HepG2 (cell line): ENCODE measurements around the gene SKI. TPM values are rescaled to one million over a fixed set of nuclear protein-coding genes. Genes with fewer than 3 reads are reported as not detected.

Experiments used
- ATAC-seq: fragments of 200-7000 bp; cut with Tn5 transposase; 3 replicates; pipeline ENCODE4 v1.9.1; 2020; ENCODE audit warnings: mild to moderate bottlenecking, moderate library complexity
- BruUV-seq: library from RNA; stranded (reverse); fragments of 400-500 nt; replicated peaks from 2 replicates; lab custom pipeline; 2021; lab: Mats Ljungman, UMichigan
- CTCF ChIA-PET: fragments of 300-600 bp; formaldehyde crosslinking; extraction: SDS; loops from one replicate; lab custom pipeline; 2021; ENCODE audit warnings: low total read pairs, inconsistent platforms, low intra/inter-chr PET ratio; lab: Yijun Ruan, JAX
- POLR2A ChIA-PET: fragments of 350-600 bp; sonication (Branson Sonifier 250); formaldehyde crosslinking; loops from one replicate; lab custom pipeline; 2020; ENCODE audit warnings: antibody characterized with exemption, inconsistent platforms; lab: Yijun Ruan, JAX
- DNase-seq: peaks from one replicate; pipeline ENCODE4 v3.0.0-alpha.2; 2015; ENCODE audit warnings: low spot score
- FAIRE-seq: peaks from 3 replicates; lab custom pipeline; 2011; peaks lifted over from hg19 to GRCh38; lab: Jason Lieb, UNC
- H2AFZ ChIP-seq: one replicate; pipeline ENCODE4 v1.6.1; 2011; ENCODE audit warnings: low read length, inconsistent platforms
- H3K27ac ChIP-seq: fragments of 300-600 bp; 3 replicates; pipeline ENCODE4 v1.8.0; 2011; ENCODE audit warnings: mixed run types, mild to moderate bottlenecking, mixed read lengths, low read length, inconsistent platforms; ENCODE audit not compliant: insufficient read depth; ENCODE audit errors: extremely low read length
- H3K27me3 ChIP-seq, 2 experiments: fragments of 200-600 bp in 1 of 2; 2 replicates in 1 of 2; 3 replicates in 1 of 2; pipeline versions ENCODE4 v1.6.0 to v1.8.0; 2011; ENCODE audit warnings: low read length in 2 of 2, mild to moderate bottlenecking in 2 of 2, moderate library complexity in 2 of 2, inconsistent platforms in 1 of 2; ENCODE audit not compliant: insufficient read depth in 2 of 2, control insufficient read depth in 1 of 2
- H3K36me3 ChIP-seq, 2 experiments: fragments of 200-600 bp in 1 of 2; replicated peaks in 1 of 2; 2 replicates in 1 of 2; 3 replicates in 1 of 2; pipeline versions ENCODE4 v1.5.1 to v1.8.0; 2011; ENCODE audit warnings: low read length in 2 of 2, inconsistent platforms in 1 of 2; ENCODE audit not compliant: insufficient read depth in 2 of 2, control insufficient read depth in 1 of 2
- H3K4me1 ChIP-seq: 2 replicates; pipeline ENCODE4 v1.5.1; 2012; ENCODE audit warnings: low read length, inconsistent platforms; ENCODE audit not compliant: insufficient read depth
- H3K4me2 ChIP-seq: 2 replicates; pipeline ENCODE4 v1.6.0; 2011; ENCODE audit warnings: low read depth, low read length, inconsistent platforms
- H3K4me3 ChIP-seq, 3 experiments: fragments of 200-600 bp in 1 of 3; sonication (generic), shearing (Covaris generic) in 1 of 3; replicated peaks in 1 of 3; 2 replicates each; pipeline ENCODE4 v1.5.1; 2011 to 2016; ENCODE audit warnings: low read length in 3 of 3, inconsistent platforms in 2 of 3, low read depth in 2 of 3, mild to moderate bottlenecking in 2 of 3, control low read depth in 1 of 3, mixed read lengths in 1 of 3; ENCODE audit not compliant: insufficient read depth in 1 of 3
- H3K79me2 ChIP-seq: one replicate; pipeline ENCODE4 v1.6.1; 2011; ENCODE audit warnings: low read length, inconsistent platforms; ENCODE audit not compliant: insufficient read depth
- H3K9ac ChIP-seq: 2 replicates; pipeline ENCODE4 v1.6.0; 2011; ENCODE audit warnings: mild to moderate bottlenecking, low read depth, low read length, inconsistent platforms; ENCODE audit not compliant: insufficient read depth
- H3K9me3 ChIP-seq: 2 replicates; pipeline ENCODE4 v1.5.1; 2012; ENCODE audit warnings: mild to moderate bottlenecking, low read length
- H4K20me1 ChIP-seq: 2 replicates; pipeline ENCODE4 v1.6.0; 2011; ENCODE audit warnings: inconsistent platforms, mild to moderate bottlenecking, low read length, moderate library complexity; ENCODE audit not compliant: insufficient read depth
- CCAR2 ChIP-seq: fragments of 200-400 bp; formaldehyde crosslinking; optimal IDR thresholded peaks from 2 replicates; pipeline ENCODE3; 2018; ENCODE audit warnings: low read depth, mild to moderate bottlenecking, low read length, moderate library complexity
- GATAD1 ChIP-seq: IDR thresholded peaks from 2 replicates; pipeline ENCODE4 v1.6.1; 2016; ENCODE audit warnings: missing genetic modification reagents, missing compliant biosample characterization
- ISX ChIP-seq: sonication (generic); formaldehyde crosslinking; conservative IDR thresholded peaks from 2 replicates; pipeline ENCODE4 v1.5.0; 2020; ENCODE audit warnings: missing genetic modification reagents
- LCORL ChIP-seq, 2 experiments: fragments of 450-650 bp in 1 of 2; sonication (generic) in 1 of 2; formaldehyde crosslinking in 1 of 2; IDR thresholded peaks; 2 replicates each; pipeline versions ENCODE4 v1.5.0 to v1.6.1; 2017 to 2020; ENCODE audit warnings: antibody characterized with exemption in 1 of 2, missing genetic modification reagents in 1 of 2
- MIXL1 ChIP-seq: IDR thresholded peaks from 2 replicates; pipeline ENCODE4 v1.6.1; 2016
- NCOA1 ChIP-seq: sonication (generic); formaldehyde crosslinking; IDR thresholded peaks from 2 replicates; pipeline ENCODE4 v1.9.0; 2021; ENCODE audit warnings: missing genetic modification reagents
- PATZ1 ChIP-seq: sonication (generic); formaldehyde crosslinking; IDR thresholded peaks from 2 replicates; pipeline ENCODE4 v1.4.0; 2020; ENCODE audit warnings: missing genetic modification reagents
- PLSCR1 ChIP-seq: sonication (generic); formaldehyde crosslinking; IDR thresholded peaks from 2 replicates; pipeline ENCODE4 v1.5.0; 2020; ENCODE audit warnings: missing genetic modification reagents, mild to moderate bottlenecking, borderline replicate concordance
- RFX5 ChIP-seq: IDR thresholded peaks from 2 replicates; pipeline ENCODE4 v1.6.1; 2011; ENCODE audit warnings: low read depth, low read length, improper control_type of control experiment
- SAP130 ChIP-seq: IDR thresholded peaks from 2 replicates; pipeline ENCODE4 v1.6.1; 2016; ENCODE audit warnings: low read depth
- SP1 ChIP-seq, 2 experiments: fragments of 450-650 bp in 1 of 2; sonication (generic) in 1 of 2; formaldehyde crosslinking in 1 of 2; IDR thresholded peaks; 2 replicates each; pipeline versions ENCODE4 v1.4.0 to v1.6.1; 2016 to 2020; ENCODE audit warnings: missing genetic modification reagents in 1 of 2
- ZFP41 ChIP-seq: sonication (generic); formaldehyde crosslinking; IDR thresholded peaks from 2 replicates; pipeline ENCODE4 v1.4.0; 2020; ENCODE audit warnings: mild to moderate bottlenecking, missing genetic modification reagents, borderline replicate concordance
- ZNF468 ChIP-seq: sonication (generic); formaldehyde crosslinking; IDR thresholded peaks from 2 replicates; pipeline ENCODE4 v1.8.0; 2022; ENCODE audit warnings: mild to moderate bottlenecking, moderate library complexity, missing genetic modification reagents
- ZNF576 ChIP-seq: sonication (generic); formaldehyde crosslinking; IDR thresholded peaks from 2 replicates; pipeline ENCODE4 v1.4.0; 2020; ENCODE audit warnings: mild to moderate bottlenecking, missing genetic modification reagents
- WGBS: methylation state at CpG from one replicate; pipeline ENCODE4 v1.1.6; 2017; ENCODE audit warnings: low lambda C conversion rate; 5-methylcytosine and 5-hydroxymethylcytosine counted together
- in situ Hi-C: cut with HindIII; loops from 2 replicates; pipeline ENCODE4 v1.10.0; 2017; ENCODE audit warnings: low pct_unique_long_range_greater_than_20kb; ENCODE audit not compliant: extremely low pct_ligation_motif_present
- intact Hi-C: fragments of 100-400 bp; cut with micrococcal nuclease; formaldehyde crosslinking; loops from one replicate; pipeline ENCODE4 v1.10.0; 2022; ENCODE audit not compliant: unreplicated experiment
- polyA plus RNA-seq, 8 experiments: library from polyadenylated mRNA; depleted of rRNA in 3 of 8; stranded (reverse) in 7 of 8; unstranded in 1 of 8; fragments of >200 nt; fragmentation: Illumina TruSeq in 4 of 8; extraction: Trizol in 4 of 8; gene quantifications; 2 replicates each; pipeline versions ENCODE4 v1.2.1 to v1.2.3, GENCODE V29; 2011 to 2016; ENCODE audit warnings: low read depth in 4 of 8, missing spikeins in 1 of 8, mixed read lengths in 1 of 8; ENCODE audit not compliant: insufficient read depth in 1 of 8
- total RNA-seq, 5 experiments: library from RNA; depleted of rRNA; stranded (reverse); fragments of >200 nt; fragmentation: Illumina TruSeq; extraction: Trizol; gene quantifications; 2 replicates each; pipeline ENCODE4 v1.2.3, GENCODE V29; 2016; ENCODE audit warnings: low read depth in 1 of 5

The SKI gene
- total and polyA plus RNA-seq, 2 of the 13 experiments (the other 11 are each of a cell fraction or from before 2014, with no cell fraction given), result 4.7 to 6.9 TPM

- intact Hi-C loops, result no loop called here
- in situ Hi-C loops, result no loop called here
Observed at GRCh38 chr1:2353551-2354438, 125.7 kb downstream of the SKI start.

GRCh38 chr1:2354511-2355372 is 126.6 kb downstream of the SKI start:
- no peaks in the 10 kb centered on the region for H3K36me3 ChIP-seq
- no peak overlapping the region for H3K4me2 ChIP-seq
- ATAC-seq (no peak), DNase-seq (no peak), FAIRE-seq (no peak)
- H3K4me1 ChIP-seq, result no peaks in the 10 kb centered on the region
- no peaks in the 10 kb centered on the region for H3K79me2 ChIP-seq
- intact Hi-C loops (no loop called here), in situ Hi-C loops (no loop called here)
- ChIA-PET POLR2A (no interaction called here), CTCF (no interaction called here)
- H3K27me3 ChIP-seq, result peaks cover 1 to 26% of the 10 kb centered on the region in 2 experiments
- H3K9ac ChIP-seq, result no peak overlapping the region
- 72% methylated on average over 23 of the region's 38 CpGs for WGBS
- no peaks in the 10 kb centered on the region for H4K20me1 ChIP-seq
- H3K27ac ChIP-seq, result no peak overlapping the region
- no peak overlapping the region for H2AFZ ChIP-seq
- H3K9me3 ChIP-seq, result no peaks in the 10 kb centered on the region
- BruUV-seq, result no TSS peak
- H3K4me3 ChIP-seq, result no peak overlapping the region
- TF ChIP-seq PLSCR1 (CRISPR knock-in tag) (no peak), SAP130 (CRISPR knock-in tag) (no peak), ISX (no peak), CCAR2 (no peak), NCOA1 (no peak), RFX5 (no peak), MIXL1 (CRISPR knock-in tag) (no peak), GATAD1 (CRISPR knock-in tag) (no peak), ZNF468 (CRISPR knock-in tag) (no peak), ZFP41 (CRISPR knock-in tag) (no peak), PATZ1 (CRISPR knock-in tag) (no peak), SP1 (IDR thresholded peaks at IDR 0.05) (no peak), SP1 (CRISPR knock-in tag; IDR thresholded peaks at IDR 0.05) (no peak)

More at GRCh38 chr1:2353551-2354438, 125.7 kb downstream of the SKI start:
- no TSS peak for BruUV-seq
- WGBS, result 64% methylated on average over 25 of the region's 28 CpGs
- Histone ChIP-seq H3K27me3 (peaks cover 3 to 32% of the 10 kb centered on the region in 2 experiments), H3K36me3 (no peaks in the 10 kb centered on the region), H3K27ac (no peak overlapping the region), H3K9me3 (no peaks in the 10 kb centered on the region), H2AFZ (no peak overlapping the region), H3K4me2 (no peak overlapping the region), H3K4me3 (no peak overlapping the region), H4K20me1 (no peaks in the 10 kb centered on the region), H3K79me2 (no peaks in the 10 kb centered on the region), H3K9ac (no peak overlapping the region), H3K4me1 (no peaks in the 10 kb centered on the region)
- POLR2A ChIA-PET, result no interaction called here
- TF ChIP-seq LCORL (IDR thresholded peaks at IDR 0.05) (no peak), LCORL (CRISPR knock-in tag; IDR thresholded peaks at IDR 0.05) (no peak), ZNF576 (CRISPR knock-in tag) (no peak)
- no peak for DNase-seq
- no peak for FAIRE-seq
- CTCF ChIA-PET, result no interaction called here
- no peak for ATAC-seq
